Spleen (tissue), 11 donors: ENCODE measurements around the gene RRBP1. TPM values are rescaled to one million over a fixed set of nuclear protein-coding genes. Genes with fewer than 3 reads are reported as not detected.

ENCODE experiments used
- DNase-seq: peaks from one replicate; pipeline ENCODE4 v3.0.0-alpha.2; 2020
- H3K27ac ChIP-seq, 8 donors: fragments of 200-600 bp; sonication (generic) in 7 of 8; 1 replicate in 4 of 8; 2 replicates in 4 of 8; pipeline versions ENCODE4 v1.5.0 to v1.8.0; 2016 to 2021; ENCODE audit warnings: inconsistent platforms in 4 of 8, mild to moderate bottlenecking in 4 of 8, moderate library complexity in 1 of 8
- H3K27me3 ChIP-seq, 7 donors: fragments of 200-600 bp; sonication (generic) in 6 of 7; replicated peaks in 1 of 7; 1 replicate in 4 of 7; 2 replicates in 3 of 7; pipeline versions ENCODE4 v1.5.0 to v1.8.0; 2016 to 2021; ENCODE audit warnings: inconsistent platforms in 3 of 7, mild to moderate bottlenecking in 1 of 7
- H3K36me3 ChIP-seq, 6 donors: fragments of 200-600 bp; sonication (generic) in 5 of 6; 1 replicate in 4 of 6; 2 replicates in 2 of 6; pipeline versions ENCODE4 v1.5.0 to v1.8.0; 2016 to 2021; ENCODE audit warnings: inconsistent platforms in 2 of 6
- H3K4me1 ChIP-seq, 6 donors: fragments of 200-600 bp; sonication (generic) in 5 of 6; 1 replicate in 3 of 6; 2 replicates in 3 of 6; pipeline versions ENCODE4 v1.5.0 to v1.8.0; 2016 to 2021; ENCODE audit warnings: inconsistent platforms in 3 of 6
- H3K4me3 ChIP-seq, 8 donors: fragments of 200-600 bp; sonication (generic) in 7 of 8; 1 replicate in 4 of 8; 2 replicates in 4 of 8; pipeline versions ENCODE4 v1.5.0 to v1.8.0; 2016 to 2021; ENCODE audit warnings: inconsistent platforms in 4 of 8, mild to moderate bottlenecking in 4 of 8, moderate library complexity in 2 of 8
- H3K9me3 ChIP-seq, 8 donors: fragments of 200-600 bp; sonication (generic) in 7 of 8; 1 replicate in 4 of 8; 2 replicates in 4 of 8; pipeline versions ENCODE4 v1.5.0 to v1.8.0; 2016 to 2021; ENCODE audit warnings: inconsistent platforms in 4 of 8
- CTCF ChIP-seq, 11 experiments: fragments of 200-600 bp in 7 of 11; fragments of 450-650 bp in 4 of 11; sonication (generic) in 4 of 11; IDR thresholded peaks in 8 of 11; conservative IDR thresholded peaks in 3 of 11; 1 replicate in 7 of 11; 2 replicates in 4 of 11; pipeline versions ENCODE4 v1.4.0 to v1.8.0; 2016 to 2021; ENCODE audit warnings: antibody characterized with exemption in 11 of 11, inconsistent platforms in 4 of 11, mild to moderate bottlenecking in 1 of 11
- POLR2A ChIP-seq, 3 donors: fragments of 450-650 bp; IDR thresholded peaks; one replicate each; pipeline ENCODE4 v1.5.1; 2017; ENCODE audit warnings: antibody characterized with exemption in 3 of 3, mild to moderate bottlenecking in 1 of 3
- POLR2AphosphoS5 ChIP-seq, 3 donors: sonication (generic); formaldehyde crosslinking; IDR thresholded peaks; one replicate each; pipeline ENCODE4 v1.5.1; 2017; ENCODE audit warnings: antibody characterized with exemption in 3 of 3
- WGBS, 5 donors: extraction: QIAGEN DNeasy Blood & Tissue Kit in 3 of 5; methylation state at CpG; one replicate each; pipeline versions ENCODE4 v1.1.5 to v1.1.7; 2013 to 2018; 5-methylcytosine and 5-hydroxymethylcytosine counted together
- intact Hi-C: fragments of 100-400 bp; cut with DNase I; formaldehyde crosslinking; loops from one replicate; pipeline ENCODE4 v1.15.0; 2023; ENCODE audit warnings: low total_unique reads
- polyA plus RNA-seq, 3 donors: library from polyadenylated mRNA; stranded (reverse); fragments of 200-250 nt; gene quantifications; one replicate each; pipeline ENCODE4 v1.2.1, GENCODE V29; 2013
- total RNA-seq, 7 donors: library from RNA; depleted of rRNA in 3 of 7; stranded (reverse); fragments of >200 nt in 3 of 7; fragmentation: NEBNext Ultra II Directional in 4 of 7; extraction: Animal tissue kit (Norgen Biotek cat#: 25700) in 4 of 7; gene quantifications; one replicate each; pipeline versions ENCODE4 v1.1.0 to v1.2.1, GENCODE V29; 2016 to 2021
- donor health status: healthy with polysubstance abuse.
- donor health status: DM: no; HTN: no; CAD: no; lungs with moderate emphysema.
- donor health status: DM: no; HTN: no; CAD: no.
- donor health status: Bipolar disorder and iron deficiency.
- donor health status: healthy.
- donor health status: DM: no; HTN: no; CAD: no.
- donor health status: DM: yes; HTN: yes; CAD: no.

The RRBP1 gene
- total and polyA plus RNA-seq, 10 donors = 17.0 to 164 (median 114) TPM

- intact Hi-C loops = loop anchor here (10.0 kb wide), 1 partner anchor 317 kb away; no protein-coding TSS in a partner anchor
- no peak overlapping the region for H3K27ac ChIP-seq
- H3K9me3 ChIP-seq = no peaks in the 10 kb centered on the region
- no peak for DNase-seq
- H3K36me3 ChIP-seq = peaks cover 0 to 49% (median 9%) of the 10 kb centered on the region in 6 donors
- no peak overlapping the region for H3K4me3 ChIP-seq
- peaks cover 14 to 73% (median 47%) of the 10 kb centered on the region in 6 donors for H3K4me1 ChIP-seq
- TF ChIP-seq CTCF (IDR thresholded peaks at IDR 0.05 in 8 of 11, conservative IDR thresholded peaks at IDR 0.05 in 3 of 11) (no peak), POLR2A (IDR thresholded peaks at IDR 0.05) (no peak), POLR2AphosphoS5 (IDR thresholded peaks at IDR 0.05) (no peak)
- H3K27me3 ChIP-seq = no peaks in the 10 kb centered on the region
- WGBS, 5 donors = 85 to 94% (median 92%) methylated on average over 2 of the region's 2 CpGs
These were observed 3.7 kb downstream of the RRBP1 start for GRCh38 chr20:17678295-17678694.

GRCh38 chr20:17676942-17677341 lies 5.1 kb downstream of the RRBP1 start:
- TF ChIP-seq POLR2AphosphoS5 (IDR thresholded peaks at IDR 0.05) (no peak), POLR2A (IDR thresholded peaks at IDR 0.05) (no peak), CTCF (IDR thresholded peaks at IDR 0.05 in 8 of 11, conservative IDR thresholded peaks at IDR 0.05 in 3 of 11) (no peak)
- intact Hi-C loops = loop anchor here (10.0 kb wide), 1 partner anchor 318 kb away; no protein-coding TSS in a partner anchor
- H3K36me3 ChIP-seq = peaks cover 0 to 49% (median 9%) of the 10 kb centered on the region in 6 donors
- no peaks in the 10 kb centered on the region for H3K9me3 ChIP-seq
- no peak overlapping the region for H3K27ac ChIP-seq
- H3K27me3 ChIP-seq = no peaks in the 10 kb centered on the region
- WGBS, 5 donors = 92 to 100% (median 95%) methylated on average over 2 of the region's 2 CpGs
- H3K4me1 ChIP-seq = peaks cover 10 to 77% (median 42%) of the 10 kb centered on the region in 6 donors
- H3K4me3 ChIP-seq = no peak overlapping the region
- no peak for DNase-seq

GRCh38 chr20:17676378-17676759 lies 5.7 kb downstream of the RRBP1 start:
- TF ChIP-seq POLR2A (IDR thresholded peaks at IDR 0.05) = no peak
- TF ChIP-seq POLR2AphosphoS5 (IDR thresholded peaks at IDR 0.05) = no peak
- no peak for TF ChIP-seq CTCF (IDR thresholded peaks at IDR 0.05 in 8 of 11, conservative IDR thresholded peaks at IDR 0.05 in 3 of 11)
- H3K27me3 ChIP-seq = no peaks in the 10 kb centered on the region
- peaks cover 10 to 83% (median 43%) of the 10 kb centered on the region in 6 donors for H3K4me1 ChIP-seq
- no peaks in the 10 kb centered on the region for H3K9me3 ChIP-seq
- no peak for DNase-seq
- no peak overlapping the region for H3K4me3 ChIP-seq
- WGBS, 5 donors = 81 to 97% (median 93%) methylated on average over 4 of the region's 4 CpGs
- H3K27ac ChIP-seq = no peak overlapping the region
- intact Hi-C loops = loop anchor here (10.0 kb wide), 1 partner anchor 318 kb away; no protein-coding TSS in a partner anchor
- peaks cover 0 to 49% (median 9%) of the 10 kb centered on the region in 6 donors for H3K36me3 ChIP-seq

DNA sequence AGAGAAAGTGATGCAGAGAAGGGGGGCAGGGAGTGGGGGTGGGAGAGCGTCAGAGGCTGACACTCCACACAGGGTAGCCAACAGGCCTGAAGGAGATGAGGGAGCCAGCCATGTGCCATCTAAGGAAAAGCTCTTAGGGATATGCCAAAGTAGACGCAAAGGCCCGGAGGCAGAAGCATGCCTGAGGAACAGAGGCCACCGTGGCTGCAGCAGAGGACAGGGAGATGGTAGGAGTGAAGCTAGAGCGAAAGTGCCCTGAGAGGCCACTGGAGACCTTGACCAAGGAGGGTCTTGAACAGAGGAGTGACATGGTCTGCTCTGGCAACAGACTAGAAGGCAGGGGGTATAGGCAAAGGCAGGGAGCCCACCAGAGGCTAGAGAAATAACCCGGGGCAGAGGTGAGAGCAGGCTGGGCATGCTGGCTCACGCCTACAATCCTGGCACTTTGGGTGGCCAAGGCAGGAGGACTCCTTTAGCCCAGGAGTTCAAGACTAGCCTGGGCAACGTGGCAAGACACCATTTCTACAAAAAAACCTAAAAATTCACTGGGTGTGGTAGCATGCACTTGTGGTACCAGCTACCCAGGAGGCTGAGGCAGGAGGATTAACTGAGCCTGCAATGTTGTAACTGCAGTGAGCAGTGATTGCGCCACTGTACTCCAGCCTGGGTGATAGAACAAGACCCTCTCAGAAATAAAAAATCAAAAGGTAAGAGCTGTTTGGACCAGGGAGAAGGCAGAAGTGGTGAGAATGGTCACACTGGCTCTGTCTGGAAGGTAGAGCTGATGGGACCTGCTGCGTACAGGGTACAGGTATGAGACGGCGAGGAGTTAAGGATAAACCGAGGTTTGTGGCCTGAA lies 6.3 kb downstream of the RRBP1 start:
- Histone ChIP-seq H3K4me3 (no peak overlapping the region), H3K4me1 (peaks cover 10 to 87% (median 46%) of the 10 kb centered on the region in 6 donors), H3K27ac (no peak overlapping the region), H3K36me3 (peaks cover 0 to 49% (median 9%) of the 10 kb centered on the region in 6 donors), H3K9me3 (no peaks in the 10 kb centered on the region), H3K27me3 (no peaks in the 10 kb centered on the region)
- TF ChIP-seq POLR2AphosphoS5 (IDR thresholded peaks at IDR 0.05) (no peak), POLR2A (IDR thresholded peaks at IDR 0.05) (no peak), CTCF (IDR thresholded peaks at IDR 0.05 in 8 of 11, conservative IDR thresholded peaks at IDR 0.05 in 3 of 11) (no peak)
- intact Hi-C loops = loop anchor here (10.0 kb wide), 1 partner anchor 319 kb away; no protein-coding TSS in a partner anchor
- DNase-seq = no peak
- WGBS, 5 donors = 84 to 93% (median 88%) methylated on average over 13 of the region's 13 CpGs
